OCI-LY3 (cell line): ENCODE results near the gene KIAA1671.

Experiments
- EZH2phosphoT487 ChIP-seq: fragments of 200-600 bp; shearing (Covaris generic); IDR thresholded peaks from 2 replicates; pipeline ENCODE4 v1.6.1; 2018; ENCODE audit warnings: antibody characterized with exemption, mixed run types, low read depth
- TF ChIP-seq, protein P1 (sequence below): fragments of 200-600, 300-600 bp; sonication (generic); IDR thresholded peaks from 2 replicates; pipeline ENCODE4 v1.5.1; 2014; ENCODE audit warnings: antibody characterized with exemption, low read length, low read depth

DNA sequence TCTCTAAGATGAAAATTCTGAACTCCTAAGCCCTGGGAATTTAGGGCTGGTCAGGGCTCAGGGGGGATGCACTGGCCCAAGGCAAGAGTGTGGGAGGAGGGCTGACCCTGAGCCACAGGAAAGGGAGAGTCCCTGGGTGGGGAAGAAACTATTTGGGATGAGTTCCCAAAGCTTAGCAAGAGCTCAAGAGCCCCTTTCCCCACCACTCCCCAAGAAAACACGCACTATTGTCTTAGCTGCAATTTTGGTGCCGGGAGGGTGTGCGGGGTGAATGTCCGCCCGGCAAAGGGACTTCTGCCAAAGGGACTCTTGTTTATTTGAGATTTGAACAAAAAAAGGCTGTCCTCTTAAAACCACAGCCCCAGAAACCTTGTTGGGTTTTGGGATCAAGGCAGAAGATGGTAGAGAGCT lies 37.0 kb downstream of the KIAA1671 start:
- TF ChIP-seq, protein P1, sequence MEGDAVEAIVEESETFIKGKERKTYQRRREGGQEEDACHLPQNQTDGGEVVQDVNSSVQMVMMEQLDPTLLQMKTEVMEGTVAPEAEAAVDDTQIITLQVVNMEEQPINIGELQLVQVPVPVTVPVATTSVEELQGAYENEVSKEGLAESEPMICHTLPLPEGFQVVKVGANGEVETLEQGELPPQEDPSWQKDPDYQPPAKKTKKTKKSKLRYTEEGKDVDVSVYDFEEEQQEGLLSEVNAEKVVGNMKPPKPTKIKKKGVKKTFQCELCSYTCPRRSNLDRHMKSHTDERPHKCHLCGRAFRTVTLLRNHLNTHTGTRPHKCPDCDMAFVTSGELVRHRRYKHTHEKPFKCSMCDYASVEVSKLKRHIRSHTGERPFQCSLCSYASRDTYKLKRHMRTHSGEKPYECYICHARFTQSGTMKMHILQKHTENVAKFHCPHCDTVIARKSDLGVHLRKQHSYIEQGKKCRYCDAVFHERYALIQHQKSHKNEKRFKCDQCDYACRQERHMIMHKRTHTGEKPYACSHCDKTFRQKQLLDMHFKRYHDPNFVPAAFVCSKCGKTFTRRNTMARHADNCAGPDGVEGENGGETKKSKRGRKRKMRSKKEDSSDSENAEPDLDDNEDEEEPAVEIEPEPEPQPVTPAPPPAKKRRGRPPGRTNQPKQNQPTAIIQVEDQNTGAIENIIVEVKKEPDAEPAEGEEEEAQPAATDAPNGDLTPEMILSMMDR: no peak
- no peak for TF ChIP-seq EZH2phosphoT487
